ENCODE data around the gene FAM89A. TPM values are rescaled to one million over a fixed set of nuclear protein-coding genes. Genes with fewer than 3 reads are reported as not detected.

The FAM89A gene
- total RNA-seq, 1 donor from 2014 or later = 9.6 TPM

DNA sequence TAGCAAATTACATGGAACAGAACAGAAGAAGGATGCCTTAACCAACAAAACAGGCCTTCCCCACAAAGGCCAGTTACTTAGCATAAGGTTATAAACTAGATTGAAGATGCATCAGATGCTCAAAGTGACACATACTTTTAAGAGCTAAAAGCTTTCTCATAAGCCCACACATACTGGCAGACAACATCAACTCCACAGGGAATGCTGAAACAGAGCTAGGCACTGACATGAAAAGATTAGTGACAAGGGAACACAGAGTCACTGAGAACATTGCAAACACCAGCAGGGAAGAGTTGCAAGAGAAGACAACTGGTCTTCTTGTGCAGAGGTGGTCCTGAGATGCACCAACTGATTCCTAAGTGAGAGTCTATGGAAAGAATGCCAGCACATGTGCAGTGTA, 68.3 kb downstream of the FAM89A start:
- no peaks in the 10 kb centered on the region for H3K36me3 Mint-ChIP-seq (ENCODE audit: low read depth, unreplicated experiment)
- H3K4me3 Mint-ChIP-seq (ENCODE audit: unreplicated experiment) = no peak overlapping the region
- FAIRE-seq = no peak

GRCh38 chr1:230970432-230970831, 69.6 kb downstream of the FAM89A start:
- H3K4me3 ChIP-seq (ENCODE audit: insufficient read depth, low read depth, low read length) = no peak overlapping the region

More for the DNA sequence above, 68.3 kb downstream of the FAM89A start:
- Mint-ChIP-seq H3K9me3 (ENCODE audit: unreplicated experiment) (no peaks in the 10 kb centered on the region), H3K4me1 (ENCODE audit: low read depth, unreplicated experiment) (peaks cover 7% of the 10 kb centered on the region), H3K27me3 (ENCODE audit: low read depth, unreplicated experiment) (no peaks in the 10 kb centered on the region), H3K27ac (ENCODE audit: unreplicated experiment) (no peak overlapping the region)
- no peak overlapping the region for H3K4me3 ChIP-seq (ENCODE audit: insufficient read depth, low read depth, low read length)
- no peak overlapping the region for H3K27ac ChIP-seq (ENCODE audit: low read depth, low read length)
- no peak overlapping the region for H3K4me2 ChIP-seq (ENCODE audit: low read length)
- DNase-seq (ENCODE audit: low read depth) = no peak
- H3K27me3 ChIP-seq (ENCODE audit: insufficient read depth, low read length) = no peaks in the 10 kb centered on the region
- TF ChIP-seq EZH2 (IDR thresholded peaks at IDR 0.05; ENCODE audit: insufficient read depth, low read length) = no peak
- TF ChIP-seq, protein P1, sequence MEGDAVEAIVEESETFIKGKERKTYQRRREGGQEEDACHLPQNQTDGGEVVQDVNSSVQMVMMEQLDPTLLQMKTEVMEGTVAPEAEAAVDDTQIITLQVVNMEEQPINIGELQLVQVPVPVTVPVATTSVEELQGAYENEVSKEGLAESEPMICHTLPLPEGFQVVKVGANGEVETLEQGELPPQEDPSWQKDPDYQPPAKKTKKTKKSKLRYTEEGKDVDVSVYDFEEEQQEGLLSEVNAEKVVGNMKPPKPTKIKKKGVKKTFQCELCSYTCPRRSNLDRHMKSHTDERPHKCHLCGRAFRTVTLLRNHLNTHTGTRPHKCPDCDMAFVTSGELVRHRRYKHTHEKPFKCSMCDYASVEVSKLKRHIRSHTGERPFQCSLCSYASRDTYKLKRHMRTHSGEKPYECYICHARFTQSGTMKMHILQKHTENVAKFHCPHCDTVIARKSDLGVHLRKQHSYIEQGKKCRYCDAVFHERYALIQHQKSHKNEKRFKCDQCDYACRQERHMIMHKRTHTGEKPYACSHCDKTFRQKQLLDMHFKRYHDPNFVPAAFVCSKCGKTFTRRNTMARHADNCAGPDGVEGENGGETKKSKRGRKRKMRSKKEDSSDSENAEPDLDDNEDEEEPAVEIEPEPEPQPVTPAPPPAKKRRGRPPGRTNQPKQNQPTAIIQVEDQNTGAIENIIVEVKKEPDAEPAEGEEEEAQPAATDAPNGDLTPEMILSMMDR (IDR thresholded peaks at IDR 0.05; ENCODE audit: insufficient read depth, low read depth, low read length) = no peak
- no peaks in the 10 kb centered on the region for H3K4me1 ChIP-seq (ENCODE audit: insufficient read depth, low read length)
- H4K20me1 ChIP-seq (ENCODE audit: insufficient read depth, low read length) = peaks cover 6% of the 10 kb centered on the region
- H3K9ac ChIP-seq (ENCODE audit: low read length) = no peak overlapping the region
- H3K36me3 ChIP-seq (ENCODE audit: insufficient read depth, low read length) = no peaks in the 10 kb centered on the region
- H3K9me3 ChIP-seq (ENCODE audit: insufficient read depth, low read depth, low read length) = no peaks in the 10 kb centered on the region
- H2AFZ ChIP-seq (ENCODE audit: low read depth, low read length) = no peak overlapping the region
- peaks cover 5% of the 10 kb centered on the region for H3K79me2 ChIP-seq (ENCODE audit: insufficient read depth, low read length)

More at GRCh38 chr1:230970432-230970831, 69.6 kb downstream of the FAM89A start:
- Histone ChIP-seq H3K4me2 (ENCODE audit: low read length) (no peak overlapping the region), H3K4me1 (ENCODE audit: insufficient read depth, low read length) (no peaks in the 10 kb centered on the region), H3K79me2 (ENCODE audit: insufficient read depth, low read length) (peaks cover 3% of the 10 kb centered on the region), H3K9ac (ENCODE audit: low read length) (no peak overlapping the region), H3K27ac (ENCODE audit: low read depth, low read length) (no peak overlapping the region), H4K20me1 (ENCODE audit: insufficient read depth, low read length) (peaks cover 4% of the 10 kb centered on the region), H2AFZ (ENCODE audit: low read depth, low read length) (no peak overlapping the region), H3K27me3 (ENCODE audit: insufficient read depth, low read length) (no peaks in the 10 kb centered on the region), H3K36me3 (ENCODE audit: insufficient read depth, low read length) (no peaks in the 10 kb centered on the region), H3K9me3 (ENCODE audit: insufficient read depth, low read depth, low read length) (no peaks in the 10 kb centered on the region)
- FAIRE-seq (no peak), DNase-seq (ENCODE audit: low read depth) (no peak)
- Mint-ChIP-seq H3K9me3 (ENCODE audit: unreplicated experiment) (no peaks in the 10 kb centered on the region), H3K4me3 (ENCODE audit: unreplicated experiment) (no peak overlapping the region), H3K27ac (ENCODE audit: unreplicated experiment) (no peak overlapping the region), H3K27me3 (ENCODE audit: low read depth, unreplicated experiment) (no peaks in the 10 kb centered on the region), H3K4me1 (ENCODE audit: low read depth, unreplicated experiment) (peaks cover 7% of the 10 kb centered on the region), H3K36me3 (ENCODE audit: low read depth, unreplicated experiment) (no peaks in the 10 kb centered on the region)
- TF ChIP-seq, protein P1 (IDR thresholded peaks at IDR 0.05; ENCODE audit: insufficient read depth, low read depth, low read length) = no peak
- TF ChIP-seq EZH2 (IDR thresholded peaks at IDR 0.05; ENCODE audit: insufficient read depth, low read length) = no peak

Other genes starting within 250 kb of the FAM89A start
- 102 and 107 TPM in 2 replicates for gene C1orf198, start 171.7 kb downstream of the FAM89A start, total RNA-seq
- gene TTC13, start 61.4 kb downstream of the FAM89A start, total RNA-seq = 13.0 and 15.8 TPM in 2 replicates
- 14.4 and 16.7 TPM in 2 replicates for gene ARV1, start 61.2 kb downstream of the FAM89A start, total RNA-seq
- gene TRIM67, start 121.8 kb upstream of the FAM89A start, total RNA-seq = 0.89 and 1.1 TPM in 2 replicates
- gene GNPAT, start 201.0 kb upstream of the FAM89A start, total RNA-seq = 32.5 and 34.9 TPM in 2 replicates

All from astrocyte (in vitro differentiated cells and primary cell).